ENCODE measurements around the gene C1GALT1C1.
"Not testable (repeated sequence)": the region's sequence is repeated elsewhere in the genome, so short reads cannot be mapped to it uniquely, and the experiment has no call there.

C1GALT1C1 gene

DNA sequence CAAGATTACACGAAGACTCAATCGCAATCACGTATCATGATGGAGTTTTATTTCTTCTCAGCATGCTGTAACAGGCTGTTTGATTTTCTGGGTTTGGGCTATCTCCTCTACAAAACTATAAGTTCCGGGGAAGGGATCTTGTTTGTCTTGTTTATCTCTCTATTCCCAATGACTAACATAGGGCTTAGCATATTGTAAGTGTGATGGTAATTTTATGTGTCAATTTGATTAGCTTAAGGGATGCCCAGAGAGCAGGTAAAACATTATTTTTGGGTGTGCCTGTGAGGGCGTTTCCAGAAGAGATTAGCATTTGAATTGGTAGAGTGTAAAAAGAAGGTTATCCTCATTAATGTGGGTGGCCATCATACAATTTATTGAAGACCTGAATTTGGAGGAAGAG is 32.8 kb upstream of the C1GALT1C1 start:
- Histone ChIP-seq H3K4ac (ENCODE audit: low read depth in 1 of 2, low read length in 2 of 2) (no peak overlapping the region), H2BK12ac (ENCODE audit: low read length in 2 of 2) (no peak overlapping the region), H2BK120ac (ENCODE audit: low read depth, low read length) (no peak overlapping the region), H3K9ac (ENCODE audit: low read length) (no peak overlapping the region), H3K4me1 (ENCODE audit: control insufficient read depth, insufficient read depth, low read depth, low read length) (no peaks in the 10 kb centered on the region), H3K79me1 (replicated peaks; ENCODE audit: low read length, poor library complexity, severe bottlenecking) (no peaks in the 10 kb centered on the region), H3K4me3 (ENCODE audit: insufficient read depth in 1 of 2, low read depth in 1 of 2, low read length in 2 of 2) (no peak overlapping the region), H3K9me3 (ENCODE audit: control insufficient read depth, low read length) (no peaks in the 10 kb centered on the region), H3K27ac (ENCODE audit: low read length, poor library complexity, severe bottlenecking) (no peak overlapping the region), H2AFZ (ENCODE audit: low read depth, low read length) (no peak overlapping the region), H3K36me3 (ENCODE audit: control insufficient read depth in 1 of 2, insufficient read depth in 2 of 2, low read depth in 1 of 2, low read length in 2 of 2) (no peaks in the 10 kb centered on the region), H3K4me2 (ENCODE audit: low read length, poor library complexity, severe bottlenecking) (no peak overlapping the region), H2BK15ac (ENCODE audit: low read depth, poor library complexity, severe bottlenecking) (no peak overlapping the region), H2AK5ac (ENCODE audit: low read length, severe bottlenecking) (no peak overlapping the region), H2BK5ac (ENCODE audit: low read depth, low read length, poor library complexity, severe bottlenecking) (no peak overlapping the region), H3K18ac (ENCODE audit: low read depth in 1 of 2, low read length in 2 of 2) (no peak overlapping the region), H4K8ac (ENCODE audit: low read length) (no peak overlapping the region), H3K23ac (ENCODE audit: low read length in 2 of 2) (no peak overlapping the region), H4K91ac (ENCODE audit: low read length) (no peak overlapping the region), H3K14ac (ENCODE audit: low read length in 2 of 2) (no peak overlapping the region), H3K27me3 (ENCODE audit: control insufficient read depth in 1 of 2, insufficient read depth in 1 of 2, low read length in 2 of 2) (no peaks in the 10 kb centered on the region)
- no peak for DNase-seq
- 75% methylated on average over 1 of the region's 5 CpGs for WGBS

DNA sequence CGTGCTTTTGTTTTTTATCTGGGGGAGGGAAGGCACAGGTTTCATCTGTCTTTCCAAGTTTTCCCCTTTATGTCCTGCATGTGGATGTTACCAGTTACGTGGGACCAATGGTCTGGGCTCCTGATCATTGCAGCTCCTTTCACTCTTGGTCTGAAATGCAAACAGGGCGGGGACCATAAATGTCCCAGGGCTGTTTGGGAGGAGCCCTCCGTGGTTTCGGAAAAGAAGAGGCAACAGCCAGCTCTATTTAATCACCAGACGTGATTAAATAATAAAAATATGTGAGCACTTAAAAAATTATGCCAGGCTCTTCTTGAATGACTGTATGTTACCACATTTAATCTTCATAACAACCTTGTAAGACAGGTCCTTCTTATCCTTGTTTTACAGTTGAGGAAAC is 30.8 kb upstream of the C1GALT1C1 start:
- H3K14ac ChIP-seq (ENCODE audit: low read length in 2 of 2), result no peak overlapping the region
- no peaks in the 10 kb centered on the region for H3K36me3 ChIP-seq (ENCODE audit: control insufficient read depth in 1 of 2, insufficient read depth in 2 of 2, low read depth in 1 of 2, low read length in 2 of 2)
- no peak for DNase-seq
- H2BK5ac ChIP-seq (ENCODE audit: low read depth, low read length, poor library complexity, severe bottlenecking), result no peak overlapping the region
- 54% methylated on average over 2 of the region's 6 CpGs for WGBS
- H3K9me3 ChIP-seq (ENCODE audit: control insufficient read depth, low read length), result no peaks in the 10 kb centered on the region
- no peaks in the 10 kb centered on the region for H3K27me3 ChIP-seq (ENCODE audit: control insufficient read depth in 1 of 2, insufficient read depth in 1 of 2, low read length in 2 of 2)
- H3K4me3 ChIP-seq (ENCODE audit: insufficient read depth in 1 of 2, low read depth in 1 of 2, low read length in 2 of 2), result no peak overlapping the region
- no peak overlapping the region for H4K8ac ChIP-seq (ENCODE audit: low read length)
- H4K91ac ChIP-seq (ENCODE audit: low read length), result no peak overlapping the region
- H2AFZ ChIP-seq (ENCODE audit: low read depth, low read length), result no peak overlapping the region
- no peak overlapping the region for H3K9ac ChIP-seq (ENCODE audit: low read length)
- no peak overlapping the region for H3K27ac ChIP-seq (ENCODE audit: low read length, poor library complexity, severe bottlenecking)
- no peak overlapping the region for H2BK15ac ChIP-seq (ENCODE audit: low read depth, poor library complexity, severe bottlenecking)
- no peak overlapping the region for H2BK12ac ChIP-seq (ENCODE audit: low read length in 2 of 2)
- H3K79me1 ChIP-seq (replicated peaks; ENCODE audit: low read length, poor library complexity, severe bottlenecking), result no peaks in the 10 kb centered on the region
- H3K4ac ChIP-seq (ENCODE audit: low read depth in 1 of 2, low read length in 2 of 2), result no peak overlapping the region
- no peaks in the 10 kb centered on the region for H3K4me1 ChIP-seq (ENCODE audit: control insufficient read depth, insufficient read depth, low read depth, low read length)
- no peak overlapping the region for H3K4me2 ChIP-seq (ENCODE audit: low read length, poor library complexity, severe bottlenecking)
- H2AK5ac ChIP-seq (ENCODE audit: low read length, severe bottlenecking), result no peak overlapping the region
- H3K18ac ChIP-seq (ENCODE audit: low read depth in 1 of 2, low read length in 2 of 2), result no peak overlapping the region
- H3K23ac ChIP-seq (ENCODE audit: low read length in 2 of 2), result no peak overlapping the region
- H2BK120ac ChIP-seq (ENCODE audit: low read depth, low read length), result no peak overlapping the region

DNA sequence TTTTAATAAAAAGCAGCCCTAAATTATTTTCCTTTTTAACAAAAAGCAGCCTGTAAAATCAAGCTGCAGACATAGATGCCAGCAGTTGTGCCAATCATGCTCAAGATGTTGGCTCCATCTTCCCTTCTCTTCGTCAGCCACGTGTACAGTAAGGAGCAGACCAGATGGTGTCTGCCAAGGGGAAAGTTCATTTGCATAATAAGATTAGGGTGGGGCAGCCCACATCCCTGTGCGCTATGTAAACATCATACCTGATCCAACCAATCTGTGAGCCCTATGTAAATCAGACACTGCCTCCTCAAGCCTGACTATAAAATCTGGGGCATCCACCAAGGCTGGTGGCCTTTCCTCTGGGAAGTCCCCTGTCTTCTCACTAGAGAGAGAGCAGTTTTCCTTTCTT is 23.1 kb upstream of the C1GALT1C1 start:
- no peak overlapping the region for H3K4me2 ChIP-seq (ENCODE audit: low read length, poor library complexity, severe bottlenecking)
- no peaks in the 10 kb centered on the region for H3K27me3 ChIP-seq (ENCODE audit: control insufficient read depth in 1 of 2, insufficient read depth in 1 of 2, low read length in 2 of 2)
- no peak overlapping the region for H2BK12ac ChIP-seq (ENCODE audit: low read length in 2 of 2)
- H3K9me3 ChIP-seq (ENCODE audit: control insufficient read depth, low read length), result no peaks in the 10 kb centered on the region
- H2BK120ac ChIP-seq (ENCODE audit: low read depth, low read length), result no peak overlapping the region
- H3K4me3 ChIP-seq (ENCODE audit: insufficient read depth in 1 of 2, low read depth in 1 of 2, low read length in 2 of 2), result no peak overlapping the region
- H2AFZ ChIP-seq (ENCODE audit: low read depth, low read length), result no peak overlapping the region
- no peak overlapping the region for H2AK5ac ChIP-seq (ENCODE audit: low read length, severe bottlenecking)
- H3K27ac ChIP-seq (ENCODE audit: low read length, poor library complexity, severe bottlenecking), result no peak overlapping the region
- no peak overlapping the region for H4K8ac ChIP-seq (ENCODE audit: low read length)
- no peak overlapping the region for H3K23ac ChIP-seq (ENCODE audit: low read length in 2 of 2)
- no peaks in the 10 kb centered on the region for H3K4me1 ChIP-seq (ENCODE audit: control insufficient read depth, insufficient read depth, low read depth, low read length)
- no peaks in the 10 kb centered on the region for H3K79me1 ChIP-seq (replicated peaks; ENCODE audit: low read length, poor library complexity, severe bottlenecking)
- H3K18ac ChIP-seq (ENCODE audit: low read depth in 1 of 2, low read length in 2 of 2), result no peak overlapping the region
- H3K14ac ChIP-seq (ENCODE audit: low read length in 2 of 2), result no peak overlapping the region
- H3K36me3 ChIP-seq (ENCODE audit: control insufficient read depth in 1 of 2, insufficient read depth in 2 of 2, low read depth in 1 of 2, low read length in 2 of 2), result no peaks in the 10 kb centered on the region
- no peak overlapping the region for H4K91ac ChIP-seq (ENCODE audit: low read length)
- no peak overlapping the region for H2BK15ac ChIP-seq (ENCODE audit: low read depth, poor library complexity, severe bottlenecking)
- H3K9ac ChIP-seq (ENCODE audit: low read length), result no peak overlapping the region
- no peak overlapping the region for H2BK5ac ChIP-seq (ENCODE audit: low read depth, low read length, poor library complexity, severe bottlenecking)
- DNase-seq, result no peak
- 82% methylated on average over 3 of the region's 3 CpGs for WGBS
- no peak overlapping the region for H3K4ac ChIP-seq (ENCODE audit: low read depth in 1 of 2, low read length in 2 of 2)

DNA sequence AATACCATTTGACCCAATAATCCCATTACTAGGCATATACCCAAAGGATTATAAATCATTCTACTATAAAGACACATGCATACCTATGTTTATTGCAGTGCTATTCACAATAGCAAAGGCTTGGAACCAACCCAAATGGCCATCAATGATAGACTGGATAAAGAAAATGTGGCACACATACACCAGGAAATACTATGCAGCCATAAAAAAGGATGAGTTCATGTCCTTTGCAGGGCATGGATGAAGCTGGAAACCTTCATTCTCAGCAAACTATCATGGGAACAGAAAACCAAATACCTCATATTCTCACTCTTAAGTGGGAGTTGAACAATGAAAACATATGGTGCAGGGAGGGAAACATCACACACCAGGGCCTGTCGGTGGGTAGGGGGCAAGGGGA is 22.4 kb upstream of the C1GALT1C1 start:
- not testable (repeated sequence) for H3K4me1 ChIP-seq (ENCODE audit: control insufficient read depth, insufficient read depth, low read depth, low read length); H3K36me3 ChIP-seq (ENCODE audit: control insufficient read depth in 1 of 2, insufficient read depth in 2 of 2, low read depth in 1 of 2, low read length in 2 of 2); H2AK5ac ChIP-seq (ENCODE audit: low read length, severe bottlenecking); H3K9ac ChIP-seq (ENCODE audit: low read length); H3K14ac ChIP-seq (ENCODE audit: low read length in 2 of 2); H3K9me3 ChIP-seq (ENCODE audit: control insufficient read depth, low read length); DNase-seq; H3K4ac ChIP-seq (ENCODE audit: low read depth in 1 of 2, low read length in 2 of 2); H3K27ac ChIP-seq (ENCODE audit: low read length, poor library complexity, severe bottlenecking); H2BK12ac ChIP-seq (ENCODE audit: low read length in 2 of 2); H4K8ac ChIP-seq (ENCODE audit: low read length); H3K4me3 ChIP-seq (ENCODE audit: insufficient read depth in 1 of 2, low read depth in 1 of 2, low read length in 2 of 2); H3K18ac ChIP-seq (ENCODE audit: low read depth in 1 of 2, low read length in 2 of 2); H3K4me2 ChIP-seq (ENCODE audit: low read length, poor library complexity, severe bottlenecking); H3K27me3 ChIP-seq (ENCODE audit: control insufficient read depth in 1 of 2, insufficient read depth in 1 of 2, low read length in 2 of 2); H3K79me1 ChIP-seq (replicated peaks; ENCODE audit: low read length, poor library complexity, severe bottlenecking); H4K91ac ChIP-seq (ENCODE audit: low read length); H3K23ac ChIP-seq (ENCODE audit: low read length in 2 of 2); H2BK15ac ChIP-seq (ENCODE audit: low read depth, poor library complexity, severe bottlenecking); H2BK5ac ChIP-seq (ENCODE audit: low read depth, low read length, poor library complexity, severe bottlenecking); H2BK120ac ChIP-seq (ENCODE audit: low read depth, low read length); H2AFZ ChIP-seq (ENCODE audit: low read depth, low read length)
- no CpG with 5 or more reads among the region's 1 CpG for WGBS
